Body of pancreas (tissue), 4 donors: ENCODE data around the gene SEC22A. TPM values are rescaled to one million over a fixed set of nuclear protein-coding genes. Genes with fewer than 3 reads are reported as not detected.

Experiments
- ATAC-seq: fragments of 150-250 bp; one replicate; pipeline ENCODE4 v1.9.1; 2016
- DNase-seq, 4 donors: peaks; one replicate each; pipeline ENCODE4 v3.0.0-alpha.2; 2019
- H3K27ac ChIP-seq, 4 donors: fragments of 200-600 bp; sonication (generic); 1 replicate in 3 of 4; 2 replicates in 1 of 4; pipeline versions ENCODE4 v1.5.1 to v1.6.1; 2016 to 2019; ENCODE audit warnings: mild to moderate bottlenecking in 1 of 4, mixed read lengths in 1 of 4, moderate library complexity in 1 of 4
- H3K27me3 ChIP-seq, 2 donors: fragments of 200-600 bp; sonication (generic); one replicate each; pipeline ENCODE4 v1.6.0; 2016; ENCODE audit warnings: mild to moderate bottlenecking in 1 of 2
- H3K36me3 ChIP-seq, 2 donors: fragments of 200-600 bp; sonication (generic); replicated peaks in 1 of 2; 2 replicates each; pipeline ENCODE4 v1.5.1; 2016; ENCODE audit warnings: low read depth in 2 of 2; ENCODE audit not compliant: insufficient read depth in 1 of 2
- H3K4me1 ChIP-seq: fragments of 200-600 bp; sonication (generic); one replicate; pipeline ENCODE4 v1.6.0; 2016
- H3K4me3 ChIP-seq, 2 donors: fragments of 200-600 bp; sonication (generic); 1 replicate in 1 of 2; 2 replicates in 1 of 2; pipeline ENCODE4 v1.5.1; 2016 to 2019
- H3K9me3 ChIP-seq, 3 donors: fragments of 200-600 bp; sonication (generic); 1 replicate in 2 of 3; 2 replicates in 1 of 3; pipeline ENCODE4 v1.5.1; 2016
- CTCF ChIP-seq, 7 experiments: fragments of 450-650 bp in 4 of 7; fragments of 200-600 bp in 3 of 7; sonication (generic) in 3 of 7; IDR thresholded peaks; one replicate each; pipeline ENCODE4 v1.5.1; 2016 to 2019; ENCODE audit warnings: antibody characterized with exemption in 7 of 7
- POLR2A ChIP-seq, 3 donors: fragments of 450-650 bp; IDR thresholded peaks; one replicate each; pipeline ENCODE4 v1.6.1; 2016; ENCODE audit warnings: antibody characterized with exemption in 3 of 3, mild to moderate bottlenecking in 2 of 3
- WGBS, 2 donors: methylation state at CpG; one replicate each; pipeline ENCODE4 v1.1.5; 2017; 5-methylcytosine and 5-hydroxymethylcytosine counted together
- intact Hi-C: fragments of 100-400 bp; cut with DNase I; formaldehyde crosslinking; loops from one replicate; pipeline ENCODE4 v1.15.1; 2023
- total RNA-seq, 2 donors: library from RNA; depleted of rRNA; stranded (reverse); fragments of >200 nt; gene quantifications; one replicate each; pipeline ENCODE4 v1.1.0, GENCODE V29; 2016

SEC22A gene
- total RNA-seq, 2 donors from 2014 or later: 16.5 to 18.4 TPM

GRCh38 chr3:123284399-123285010, 82.8 kb downstream of the SEC22A start:
- Histone ChIP-seq H3K4me1 (no peaks in the 10 kb centered on the region), H3K27ac (no peak overlapping the region), H3K9me3 (no peaks in the 10 kb centered on the region), H3K27me3 (no peaks in the 10 kb centered on the region), H3K4me3 (no peak overlapping the region), H3K36me3 (no peaks in the 10 kb centered on the region)
- DNase-seq: no peak
- WGBS, 2 donors: 66 to 84% methylated on average over 6 to 17 of the region's 18 CpGs
- intact Hi-C loops: no loop called here
- no peak for TF ChIP-seq CTCF (IDR thresholded peaks at IDR 0.05)
- TF ChIP-seq POLR2A (IDR thresholded peaks at IDR 0.05): no peak
- ATAC-seq: no peak

GRCh38 chr3:123285066-123285465, 83.3 kb downstream of the SEC22A start:
- Histone ChIP-seq H3K36me3 (no peaks in the 10 kb centered on the region), H3K27me3 (no peaks in the 10 kb centered on the region), H3K9me3 (no peaks in the 10 kb centered on the region), H3K27ac (no peak overlapping the region), H3K4me1 (no peaks in the 10 kb centered on the region), H3K4me3 (no peak overlapping the region)
- no peak for ATAC-seq
- no peak for DNase-seq
- TF ChIP-seq POLR2A (IDR thresholded peaks at IDR 0.05) (no peak), CTCF (IDR thresholded peaks at IDR 0.05) (no peak)
- intact Hi-C loops: no loop called here
- 61 to 74% methylated on average over 8 to 9 of the region's 9 CpGs for WGBS, 2 donors

- Histone ChIP-seq H3K4me1 (no peaks in the 10 kb centered on the region), H3K9me3 (no peaks in the 10 kb centered on the region), H3K36me3 (no peaks in the 10 kb centered on the region), H3K4me3 (no peak overlapping the region), H3K27me3 (no peaks in the 10 kb centered on the region), H3K27ac (no peak overlapping the region)
- TF ChIP-seq POLR2A (IDR thresholded peaks at IDR 0.05): no peak
- no peak for TF ChIP-seq CTCF (IDR thresholded peaks at IDR 0.05)
- DNase-seq (no peak), ATAC-seq (no peak)
- intact Hi-C loops: no loop called here
- 73 to 78% methylated on average over 4 of the region's 4 CpGs for WGBS, 2 donors
Observed at GRCh38 chr3:123285479-123285878, 83.7 kb downstream of the SEC22A start.

- Histone ChIP-seq H3K4me1 (no peaks in the 10 kb centered on the region), H3K36me3 (no peaks in the 10 kb centered on the region), H3K27me3 (no peaks in the 10 kb centered on the region), H3K4me3 (no peak overlapping the region), H3K27ac (no peak overlapping the region), H3K9me3 (no peaks in the 10 kb centered on the region)
- DNase-seq: no peak
- 60 to 90% methylated on average over 2 to 4 of the region's 4 CpGs for WGBS, 2 donors
- intact Hi-C loops: no loop called here
- no peak for TF ChIP-seq CTCF (IDR thresholded peaks at IDR 0.05)
- no peak for ATAC-seq
Observed at GRCh38 chr3:123285931-123286307, 84.2 kb downstream of the SEC22A start.

GRCh38 chr3:123286308-123287023, 84.7 kb downstream of the SEC22A start:
- H3K27ac ChIP-seq: no peak overlapping the region
- no peaks in the 10 kb centered on the region for H3K9me3 ChIP-seq
- H3K36me3 ChIP-seq: no peaks in the 10 kb centered on the region
- H3K4me1 ChIP-seq: no peaks in the 10 kb centered on the region
- no peaks in the 10 kb centered on the region for H3K27me3 ChIP-seq
- no peak overlapping the region for H3K4me3 ChIP-seq
- 76 to 86% methylated on average over 10 to 14 of the region's 16 CpGs for WGBS, 2 donors
- ATAC-seq (peak; percentile 62), DNase-seq (peak; percentile 39 to 52 (median 42))
- intact Hi-C loops: no loop called here
- TF ChIP-seq POLR2A (IDR thresholded peaks at IDR 0.05): no peak
- TF ChIP-seq CTCF (IDR thresholded peaks at IDR 0.05): peak in 6 of 7 experiments; percentile 31 to 49 (median 44)
